ENCODE measurements around the gene ACOT8. TPM values are rescaled to one million over a fixed set of nuclear protein-coding genes. Genes with fewer than 3 reads are reported as not detected.

The ACOT8 gene
- total and polyA plus RNA-seq, 4 donors = 24.7 to 34.3 (median 31.9) TPM

GRCh38 chr20:45882469-45883099 is 25.4 kb upstream of the ACOT8 start:
- no peak for TF ChIP-seq CTCF (IDR thresholded peaks at IDR 0.05; ENCODE audit: control extremely low read depth, extremely low read depth)
- no peaks in the 10 kb centered on the region for H3K27me3 ChIP-seq (ENCODE audit: control insufficient read depth in 3 of 3, insufficient read depth in 3 of 3, low read length in 2 of 3)
- peaks cover 0 to 6% (median 0%) of the 10 kb centered on the region in 5 donors for H3K4me1 ChIP-seq (ENCODE audit: control insufficient read depth in 5 of 5, insufficient read depth in 5 of 5, low read length in 5 of 5)
- no peak for ATAC-seq (ENCODE audit: insufficient read depth, low FRiP score)
- H3K9me3 ChIP-seq (ENCODE audit: control insufficient read depth in 4 of 4, insufficient read depth in 3 of 4, low read length in 3 of 4) = no peaks in the 10 kb centered on the region
- H3K4me3 ChIP-seq = no peak overlapping the region
- peaks cover 16 to 30% (median 16%) of the 10 kb centered on the region in 4 donors for H3K36me3 ChIP-seq (ENCODE audit: control insufficient read depth in 4 of 4, insufficient read depth in 4 of 4, low read length in 4 of 4)
- DNase-seq = no peak
- WGBS, 2 donors = 88 to 91% methylated on average over 4 of the region's 4 CpGs
- no peak overlapping the region for H3K27ac ChIP-seq (ENCODE audit: low read depth in 1 of 2, low read length in 1 of 2)
- no peak overlapping the region for H3K9ac ChIP-seq (ENCODE audit: insufficient read depth in 1 of 2, low read length in 2 of 2)

- no peaks in the 10 kb centered on the region for H3K9me3 ChIP-seq (ENCODE audit: control insufficient read depth in 4 of 4, insufficient read depth in 3 of 4, low read length in 3 of 4)
- H3K9ac ChIP-seq (ENCODE audit: insufficient read depth in 1 of 2, low read length in 2 of 2) = peak within 1 kb of the TSS; percentile 64 to 99
- H3K27me3 ChIP-seq (ENCODE audit: control insufficient read depth in 3 of 3, insufficient read depth in 3 of 3, low read length in 2 of 3) = no peaks in the 10 kb centered on the region
- H3K36me3 ChIP-seq (ENCODE audit: control insufficient read depth in 4 of 4, insufficient read depth in 4 of 4, low read length in 4 of 4) = peaks cover 16 to 25% (median 23%) of the 10 kb centered on the region in 4 donors
- ATAC-seq (ENCODE audit: insufficient read depth, low FRiP score) (peak; percentile 93), DNase-seq (peak; percentile 99 to 100 (median 100))
- WGBS, 2 donors = 1% methylated on average over 23 of the region's 23 CpGs
- H3K27ac ChIP-seq (ENCODE audit: low read depth in 1 of 2, low read length in 1 of 2) = peak within 1 kb of the TSS; percentile 47 to 90
- H3K4me3 ChIP-seq = peak within 1 kb of the TSS; percentile 70
- no peak for TF ChIP-seq CTCF (IDR thresholded peaks at IDR 0.05; ENCODE audit: control extremely low read depth, extremely low read depth)
- H3K4me1 ChIP-seq (ENCODE audit: control insufficient read depth in 5 of 5, insufficient read depth in 5 of 5, low read length in 5 of 5) = peaks cover 0 to 6% (median 0%) of the 10 kb centered on the region in 5 donors
These were observed 24.0 kb upstream of the ACOT8 start, which contains the start of gene ZSWIM1 for GRCh38 chr20:45880988-45881788. Gene ZSWIM1 (plus strand): TSS chr20:45881227. CDS start chr20:45882593, 1,366 bp downstream.

- Histone ChIP-seq H3K27ac (ENCODE audit: low read depth in 1 of 2, low read length in 1 of 2) (no peak overlapping the region), H3K4me3 (no peak overlapping the region), H3K9ac (ENCODE audit: insufficient read depth in 1 of 2, low read length in 2 of 2) (no peak overlapping the region), H3K9me3 (ENCODE audit: control insufficient read depth in 4 of 4, insufficient read depth in 3 of 4, low read length in 3 of 4) (no peaks in the 10 kb centered on the region), H3K36me3 (ENCODE audit: control insufficient read depth in 4 of 4, insufficient read depth in 4 of 4, low read length in 4 of 4) (peaks cover 7 to 18% (median 15%) of the 10 kb centered on the region in 4 donors), H3K4me1 (ENCODE audit: control insufficient read depth in 5 of 5, insufficient read depth in 5 of 5, low read length in 5 of 5) (peaks cover 0 to 6% (median 0%) of the 10 kb centered on the region in 5 donors), H3K27me3 (ENCODE audit: control insufficient read depth in 3 of 3, insufficient read depth in 3 of 3, low read length in 2 of 3) (no peaks in the 10 kb centered on the region)
- no peak for TF ChIP-seq CTCF (IDR thresholded peaks at IDR 0.05; ENCODE audit: control extremely low read depth, extremely low read depth)
- WGBS, 2 donors = 92 to 93% methylated on average over 13 of the region's 13 CpGs
- DNase-seq (no peak), ATAC-seq (ENCODE audit: insufficient read depth, low FRiP score) (no peak)
These were observed 21.0 kb upstream of the ACOT8 start for GRCh38 chr20:45878076-45878761.
